GM21367 (cell line): Measurements from ENCODE around the gene CPED1.
"Not testable (repeated sequence)": the region's sequence is repeated elsewhere in the genome, so short reads cannot be mapped to it uniquely, and the experiment has no call there.

Experiments used
- ATAC-seq: cut with Tn5 transposase; IDR thresholded peaks from one replicate; pipeline ENCODE4 v1.9.1; 2021; ENCODE audit not compliant: unreplicated experiment

CPED1 gene

GRCh38 chr7:121274467-121274866, 286.0 kb downstream of the CPED1 start:
- no peak for ATAC-seq

GRCh38 chr7:121275204-121275603, 286.7 kb downstream of the CPED1 start:
- no peak for ATAC-seq

- ATAC-seq = no peak
Measured at GRCh38 chr7:121276313-121276712, 287.8 kb downstream of the CPED1 start.

- ATAC-seq = peak; percentile 99
Measured at GRCh38 chr7:121278120-121279021, 289.9 kb downstream of the CPED1 start.

GRCh38 chr7:121279060-121279620, 290.6 kb downstream of the CPED1 start:
- peak; percentile 2 for ATAC-seq

- no peak for ATAC-seq
Measured at GRCh38 chr7:121279822-121280221, 291.3 kb downstream of the CPED1 start.

- no peak for ATAC-seq
Measured at GRCh38 chr7:121280656-121281055, 292.1 kb downstream of the CPED1 start.

GRCh38 chr7:121282129-121282528, 293.6 kb downstream of the CPED1 start:
- ATAC-seq = no peak

- no peak for ATAC-seq
Measured at GRCh38 chr7:121285066-121285667, 296.7 kb downstream of the CPED1 start.

GRCh38 chr7:121286186-121286585, 297.7 kb downstream of the CPED1 start:
- no peak for ATAC-seq

GRCh38 chr7:121286742-121287734, 298.5 kb downstream of the CPED1 start:
- ATAC-seq = no peak

- no peak for ATAC-seq
Measured at GRCh38 chr7:121288894-121289293, 300.4 kb downstream of the CPED1 start.

GRCh38 chr7:121289930-121290329, 301.4 kb downstream of the CPED1 start:
- not testable (repeated sequence) for ATAC-seq

GRCh38 chr7:121294448-121294992, 306.0 kb downstream of the CPED1 start:
- ATAC-seq = no peak

- ATAC-seq = no peak
Measured at GRCh38 chr7:121297843-121298242, 309.3 kb downstream of the CPED1 start.

- ATAC-seq = no peak
Measured at GRCh38 chr7:121298831-121299239, 310.3 kb downstream of the CPED1 start.

- ATAC-seq = no peak
Measured at GRCh38 chr7:121300685-121301420, 312.3 kb downstream of the CPED1 start.

- ATAC-seq = no peak
Measured at GRCh38 chr7:121301446-121302213, 313.1 kb downstream of the CPED1 start.

GRCh38 chr7:121302214-121302745, 313.8 kb downstream of the CPED1 start:
- peak; percentile 95 for ATAC-seq
